PC-9 (cell line): ENCODE results near the gene GZMM. TPM values are rescaled to one million over a fixed set of nuclear protein-coding genes. Genes with fewer than 3 reads are reported as not detected.

ENCODE experiments used
- BruUV-seq: library from RNA; stranded (reverse); fragments of 400-500 nt; replicated peaks from 2 replicates; lab custom pipeline; 2021; lab: Mats Ljungman, UMichigan
- CTCF ChIA-PET: fragments of 300-600 bp; sonication (Branson Sonifier 250); formaldehyde crosslinking; loops from one replicate; lab custom pipeline; 2022; ENCODE audit warnings: antibody characterized with exemption; lab: Charles Lee
- POLR2A ChIA-PET: fragments of 300-600 bp; sonication (Branson Sonifier 250); formaldehyde crosslinking; loops from one replicate; lab custom pipeline; 2022; ENCODE audit warnings: antibody characterized with exemption; ENCODE audit not compliant: unreplicated experiment; lab: Charles Lee
- DNase-seq, 2 experiments: peaks; one replicate each; pipeline versions ENCODE4 v3.0.0 to v3.0.0-alpha.2; 2015 to 2022; ENCODE audit warnings: mixed read lengths in 1 of 2
- H2AFZ ChIP-seq: fragments of 200-600 bp; sonication (generic); 2 replicates; pipeline ENCODE4 v1.8.1; 2017; ENCODE audit warnings: antibody characterized with exemption
- H3F3A ChIP-seq: fragments of 200-600 bp; sonication (generic); 2 replicates; pipeline ENCODE4 v1.8.1; 2017; ENCODE audit warnings: antibody characterized with exemption, mild to moderate bottlenecking, low read depth; ENCODE audit not compliant: insufficient read depth
- H3K27ac ChIP-seq: fragments of 200-600 bp; sonication (generic); 2 replicates; pipeline ENCODE4 v1.6.1; 2016; ENCODE audit warnings: mixed run types
- H3K27me3 ChIP-seq: fragments of 200-600 bp; sonication (generic); 2 replicates; pipeline ENCODE4 v1.6.1; 2016; ENCODE audit warnings: low read depth, mixed run types; ENCODE audit not compliant: insufficient read depth
- H3K36me3 ChIP-seq: fragments of 200-600 bp; sonication (generic); 2 replicates; pipeline ENCODE4 v1.6.1; 2016; ENCODE audit warnings: low read depth, mixed run types
- H3K4me1 ChIP-seq: fragments of 200-600 bp; sonication (generic); replicated peaks from 2 replicates; pipeline ENCODE4 v1.6.1; 2016; ENCODE audit warnings: mixed run types; ENCODE audit not compliant: insufficient read depth
- H3K4me2 ChIP-seq: fragments of 200-600 bp; sonication (generic); 2 replicates; pipeline ENCODE4 v1.6.1; 2017; ENCODE audit warnings: mixed run types
- H3K4me3 ChIP-seq: fragments of 200-600 bp; sonication (generic); 2 replicates; pipeline ENCODE4 v1.6.1; 2016; ENCODE audit warnings: mixed run types
- H3K79me2 ChIP-seq: fragments of 200-600 bp; sonication (generic); 2 replicates; pipeline ENCODE4 v1.6.1; 2017; ENCODE audit warnings: low read depth, mixed run types
- H3K9me2 ChIP-seq: fragments of 200-600 bp; sonication (generic); 2 replicates; pipeline ENCODE4 v1.8.1; 2017; ENCODE audit warnings: mild to moderate bottlenecking; ENCODE audit not compliant: insufficient read depth
- H3K9me3 ChIP-seq: fragments of 200-600 bp; sonication (generic); 2 replicates; pipeline ENCODE4 v1.8.1; 2016; ENCODE audit warnings: low read depth; ENCODE audit not compliant: insufficient read depth
- H4K20me1 ChIP-seq: fragments of 200-600 bp; sonication (generic); 2 replicates; pipeline ENCODE4 v1.8.1; 2017; ENCODE audit not compliant: insufficient read depth
- CTCF ChIP-seq: fragments of 200-600 bp; sonication (generic); conservative IDR thresholded peaks from 2 replicates; pipeline ENCODE4 v1.6.1; 2017; ENCODE audit warnings: mixed run types, antibody characterized with exemption, mild to moderate bottlenecking, moderate library complexity
- EZH2 ChIP-seq: fragments of 200-600 bp; sonication (generic); IDR thresholded peaks from 2 replicates; pipeline ENCODE4 v1.8.0; 2017; ENCODE audit warnings: antibody characterized with exemption, low read depth
- intact Hi-C: fragments of 100-400 bp; cut with micrococcal nuclease; formaldehyde crosslinking; loops from one replicate; pipeline ENCODE4 v1.10.0; 2022; ENCODE audit not compliant: unreplicated experiment
- total RNA-seq: library from RNA; stranded (reverse); gene quantifications from 2 replicates; pipeline ENCODE4 v1.2.3, GENCODE V29; 2021

The GZMM gene
- total RNA-seq, 1 experiment from 2014 or later, result 0.39 TPM

- Histone ChIP-seq H3K27ac (peak within 1 kb of the TSS; percentile 38), H4K20me1 (peaks cover 30% of the 10 kb centered on the region), H3K36me3 (peaks cover 9% of the 10 kb centered on the region; the same call in 1 of the 2 replicates), H3K79me2 (peaks cover 36% of the 10 kb centered on the region), H3K9me3 (no peaks in the 10 kb centered on the region), H3F3A (peaks cover 30% of the 10 kb centered on the region; the same call in 1 of the 2 replicates), H3K9me2 (no peaks in the 10 kb centered on the region), H3K4me2 (peak within 1 kb of the TSS; percentile 96), H3K4me3 (peak within 1 kb of the TSS; percentile 97), H2AFZ (peak within 1 kb of the TSS; percentile 79), H3K4me1 (peaks cover 49% of the 10 kb centered on the region), H3K27me3 (no peaks in the 10 kb centered on the region)
- CTCF ChIA-PET, result interaction anchor here (1.5 kb wide), 1 partner anchor 25 kb away, joined by 3 read pairs; no protein-coding TSS in a partner anchor
- intact Hi-C loops, result loop anchor here (1.0 kb wide), 1 partner anchor 25 kb away; the partner anchor contains the start of gene TPGS1
- TF ChIP-seq EZH2 (no peak), CTCF (no peak)
- BruUV-seq, result no TSS peak
- POLR2A ChIA-PET, result interaction anchor here (0.6 kb wide), 1 partner anchor 25 kb away, joined by 7 read pairs; no protein-coding TSS in a partner anchor
- DNase-seq, result no peak
Measured at GRCh38 chr19:531753-532560, 11.9 kb upstream of the GZMM start, which contains the start of gene CDC34. Gene CDC34 (plus strand): TSS chr19:531760. CDS start chr19:531932, 172 bp downstream.

GRCh38 chr19:532561-533363, 11.1 kb upstream of the GZMM start:
- Histone ChIP-seq H3K27me3 (no peaks in the 10 kb centered on the region), H3K27ac (peak overlapping the region; percentile 37), H3K79me2 (peaks cover 36% of the 10 kb centered on the region), H3K9me3 (no peaks in the 10 kb centered on the region), H3K36me3 (peaks cover 10% of the 10 kb centered on the region; the same call in 1 of the 2 replicates), H4K20me1 (peaks cover 33% of the 10 kb centered on the region), H3F3A (peaks cover 30% of the 10 kb centered on the region; the same call in 1 of the 2 replicates), H2AFZ (0 out of 2 replicates have a peak overlapping the region, but pooled peaks have one; percentile 68), H3K4me2 (peak overlapping the region; percentile 96), H3K4me3 (peak overlapping the region; percentile 97), H3K9me2 (no peaks in the 10 kb centered on the region), H3K4me1 (peaks cover 49% of the 10 kb centered on the region)
- CTCF ChIA-PET, result no interaction called here
- BruUV-seq, result TSS peak; percentile 58
- intact Hi-C loops, result no loop called here
- TF ChIP-seq CTCF (peak; percentile 56; the same call in 1 of the 2 replicates), EZH2 (no peak)
- POLR2A ChIA-PET, result no interaction called here
- DNase-seq, result peak in 1 of 2 experiments; percentile 47
